Measurements from ENCODE around the gene DIO2. TPM values are rescaled to one million over a fixed set of nuclear protein-coding genes. Genes with fewer than 3 reads are reported as not detected.

Gene DIO2
- total RNA-seq: 0.32 TPM in 1 of 2 replicates, not detected in the other

GRCh38 chr14:80211153-80212022 is at the start of gene DIO2:
Gene DIO2 (minus strand): TSS chr14:80211504. CDS start chr14:80211472, 32 bp downstream.
- intact Hi-C loops (cut with micrococcal nuclease): no loop called here

- intact Hi-C loops (cut with micrococcal nuclease): no loop called here
Observed at GRCh38 chr14:80260645-80261044, 49.3 kb upstream of the DIO2 start.

GRCh38 chr14:80239631-80240030 is 28.3 kb upstream of the DIO2 start:
- intact Hi-C loops (cut with micrococcal nuclease): no loop called here

DNA sequence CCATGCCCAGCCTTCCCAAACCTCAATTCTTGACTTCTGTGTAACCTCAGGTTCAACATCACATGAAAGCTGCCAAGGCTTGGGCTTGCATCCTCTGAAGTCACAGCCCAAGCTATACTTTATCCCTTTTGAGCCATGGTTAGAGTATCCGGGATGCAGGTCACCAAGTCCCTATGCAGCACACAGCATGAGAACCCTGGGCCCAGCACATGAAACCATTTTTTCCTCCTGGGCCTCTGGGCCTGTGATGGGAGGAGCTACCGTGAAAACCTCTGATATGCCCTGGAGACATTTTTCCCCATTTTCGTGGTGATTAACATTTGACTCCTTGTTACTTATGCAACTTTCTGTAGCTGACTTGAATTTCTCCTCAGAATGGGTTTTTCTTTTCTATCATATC is 25.8 kb upstream of the DIO2 start:
- intact Hi-C loops (cut with micrococcal nuclease): no loop called here

DNA sequence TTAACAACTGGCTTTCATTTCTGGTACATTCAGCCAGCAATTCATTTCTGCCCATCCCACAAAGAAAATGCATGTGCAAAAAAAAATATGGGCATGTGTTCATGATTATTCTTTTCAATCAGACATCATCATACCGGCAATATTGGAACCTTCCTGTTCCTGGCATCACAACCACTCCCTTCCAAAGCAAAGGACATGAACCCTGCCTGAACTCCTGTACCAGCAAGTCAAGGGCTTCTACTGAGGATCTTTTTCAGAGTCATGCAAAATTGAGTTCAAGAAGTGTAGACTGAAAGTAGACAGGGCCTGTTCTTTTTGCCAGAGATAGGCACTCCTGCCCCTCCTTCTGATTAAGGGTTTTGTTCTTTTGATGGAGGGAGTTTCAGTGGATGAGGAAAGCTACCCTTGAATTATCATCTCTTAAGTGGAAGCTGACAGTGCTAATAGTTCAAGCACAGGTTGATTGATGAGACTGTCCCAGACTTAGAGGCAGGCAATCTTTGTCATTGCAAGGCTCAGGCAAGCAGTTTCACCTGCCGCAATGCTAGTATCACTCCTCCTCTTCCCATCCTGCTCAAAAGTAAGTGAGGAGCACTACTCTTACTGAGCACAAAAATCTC is 22.3 kb upstream of the DIO2 start:
- intact Hi-C loops (cut with micrococcal nuclease): no loop called here

DNA sequence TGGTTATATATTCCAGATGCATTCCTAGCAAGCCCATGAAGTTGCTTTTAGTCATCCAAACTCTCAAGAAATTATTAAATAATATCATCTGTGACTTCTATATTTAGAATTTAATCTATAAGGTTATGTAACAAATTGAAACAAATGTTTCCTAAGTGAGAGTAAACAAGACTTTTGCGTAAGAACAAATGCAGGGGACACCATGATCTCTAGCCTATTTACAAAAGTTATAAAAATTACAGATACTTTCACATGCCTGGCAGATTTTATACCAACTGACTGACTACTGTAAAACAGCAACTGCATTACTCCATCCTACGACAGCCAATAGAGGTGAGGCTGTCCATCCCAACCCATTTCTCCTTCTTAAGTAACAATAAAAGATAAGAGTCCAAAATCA is 20.4 kb upstream of the DIO2 start:
- intact Hi-C loops (cut with micrococcal nuclease): no loop called here

DNA sequence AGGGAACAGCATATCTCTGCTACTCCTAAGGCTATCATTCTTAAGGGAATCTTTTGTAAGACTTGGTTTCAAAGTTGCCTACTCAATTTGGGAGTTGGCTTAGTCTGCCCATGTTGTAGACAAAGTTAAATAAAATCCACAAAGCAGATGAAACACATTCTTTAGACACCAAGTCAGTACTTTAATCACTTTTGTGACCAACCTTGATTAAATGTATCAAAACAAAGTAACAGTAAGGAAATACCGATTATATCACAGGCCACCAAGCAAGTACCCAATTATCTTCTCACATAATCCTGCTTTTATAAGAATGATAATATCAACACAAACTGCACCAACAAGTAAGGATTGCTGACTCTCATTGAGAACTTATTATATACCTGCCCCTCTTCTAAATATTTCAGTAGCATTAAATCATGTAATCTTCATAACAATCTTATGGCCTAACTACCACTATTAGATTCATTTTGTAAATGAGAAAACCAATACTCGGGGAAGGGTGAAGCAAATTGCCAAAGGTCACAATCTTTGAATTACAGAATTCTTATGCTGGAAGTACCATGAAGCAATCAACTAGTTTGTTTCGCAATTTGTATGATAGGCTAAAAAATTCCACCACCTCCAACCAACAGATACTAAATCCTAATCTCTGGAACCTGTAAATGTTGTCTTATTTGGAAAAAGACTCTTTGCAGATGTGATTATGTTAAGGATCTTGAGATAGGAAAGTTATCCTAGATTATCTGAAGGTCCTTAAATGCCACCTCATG is 12.6 kb upstream of the DIO2 start:
- intact Hi-C loops (cut with micrococcal nuclease): no loop called here

DNA sequence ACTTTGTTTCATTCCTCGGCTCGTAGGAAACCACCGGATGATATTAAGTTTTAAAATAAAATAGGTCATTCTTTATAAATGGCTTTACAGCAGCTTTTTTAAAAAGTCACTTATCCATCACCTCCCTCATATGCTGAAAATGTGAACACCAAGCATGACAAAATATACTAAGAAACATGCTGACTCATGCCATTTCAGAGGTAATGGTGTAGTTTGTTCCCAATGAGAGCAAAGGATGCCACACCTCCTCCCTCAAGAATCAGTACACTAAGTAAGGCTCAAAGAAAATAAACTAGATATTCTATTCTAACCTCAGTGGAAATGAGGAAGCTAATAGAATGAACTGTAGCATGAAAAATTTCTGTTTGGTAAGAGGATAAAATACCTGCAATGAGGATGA is 5.5 kb upstream of the DIO2 start:
- intact Hi-C loops (cut with micrococcal nuclease): no loop called here

DNA sequence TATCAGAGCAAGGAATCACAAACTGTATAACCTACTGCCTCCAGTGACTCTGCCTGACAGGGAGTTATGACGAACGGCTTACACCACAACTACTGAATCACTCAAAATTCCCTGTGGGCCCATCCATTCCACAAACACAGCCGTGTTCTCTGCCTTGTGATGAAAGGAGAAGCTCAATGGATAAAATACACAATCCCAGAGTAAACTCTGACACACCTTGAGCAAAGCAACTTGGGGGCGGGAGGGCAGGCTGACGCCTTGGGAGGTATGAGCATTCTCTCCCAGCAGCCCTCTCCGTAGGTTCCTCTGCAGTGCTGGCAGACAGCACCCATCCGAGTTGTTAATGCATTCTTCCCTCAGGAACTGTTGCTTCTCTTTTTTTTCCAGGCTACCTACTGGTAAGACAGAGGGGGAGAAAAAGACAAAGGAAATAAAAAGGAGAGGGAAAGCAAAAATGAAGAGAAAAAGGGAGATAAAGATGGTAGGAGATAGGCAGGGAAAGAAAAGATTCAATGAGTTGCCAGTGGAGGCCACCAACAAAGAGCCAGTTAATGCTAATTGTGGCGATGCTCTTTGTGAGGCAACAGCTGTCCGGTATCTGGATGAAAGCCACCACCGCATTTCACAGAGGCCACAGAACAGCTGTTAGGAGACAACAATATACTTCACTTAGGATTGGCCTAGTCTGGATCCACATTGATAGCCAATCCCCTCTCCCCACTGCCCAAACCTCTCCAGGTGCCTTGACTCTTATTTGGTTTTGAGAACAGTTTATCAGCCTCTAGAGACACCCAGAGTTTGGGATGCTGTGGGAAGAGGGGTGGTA is 4.7 kb upstream of the DIO2 start:
- intact Hi-C loops (cut with micrococcal nuclease): no loop called here

- intact Hi-C loops (cut with micrococcal nuclease): no loop called here
Observed at GRCh38 chr14:80215081-80215480, 3.8 kb upstream of the DIO2 start.

DNA sequence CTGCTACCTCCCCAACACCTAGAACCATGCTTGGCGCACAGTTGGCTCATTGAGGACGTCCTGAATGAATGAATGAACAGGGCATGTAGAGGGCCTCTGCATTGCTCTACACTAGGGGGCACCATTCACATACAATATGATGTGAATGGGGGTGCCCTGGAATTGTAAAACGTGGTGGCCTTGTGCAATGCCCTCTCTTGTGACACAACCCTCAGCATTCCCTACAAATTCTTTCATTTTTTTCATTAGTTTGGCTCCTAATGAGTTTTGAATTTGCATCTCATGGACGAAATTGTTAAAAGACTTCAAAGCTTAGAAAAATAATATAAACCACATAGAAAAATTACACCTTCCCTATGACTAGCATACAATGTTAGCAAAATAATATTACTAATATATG is 2.3 kb upstream of the DIO2 start:
- intact Hi-C loops (cut with micrococcal nuclease): loop anchor here (1.0 kb wide), 1 partner anchor 637 kb away; no protein-coding TSS in a partner anchor

- intact Hi-C loops (cut with micrococcal nuclease): no loop called here
Observed at GRCh38 chr14:80212023-80212397, 706 bp upstream of the DIO2 start.

- intact Hi-C loops (cut with micrococcal nuclease): no loop called here
Observed at GRCh38 chr14:80208461-80208860, 2.8 kb downstream of the DIO2 start.

DNA sequence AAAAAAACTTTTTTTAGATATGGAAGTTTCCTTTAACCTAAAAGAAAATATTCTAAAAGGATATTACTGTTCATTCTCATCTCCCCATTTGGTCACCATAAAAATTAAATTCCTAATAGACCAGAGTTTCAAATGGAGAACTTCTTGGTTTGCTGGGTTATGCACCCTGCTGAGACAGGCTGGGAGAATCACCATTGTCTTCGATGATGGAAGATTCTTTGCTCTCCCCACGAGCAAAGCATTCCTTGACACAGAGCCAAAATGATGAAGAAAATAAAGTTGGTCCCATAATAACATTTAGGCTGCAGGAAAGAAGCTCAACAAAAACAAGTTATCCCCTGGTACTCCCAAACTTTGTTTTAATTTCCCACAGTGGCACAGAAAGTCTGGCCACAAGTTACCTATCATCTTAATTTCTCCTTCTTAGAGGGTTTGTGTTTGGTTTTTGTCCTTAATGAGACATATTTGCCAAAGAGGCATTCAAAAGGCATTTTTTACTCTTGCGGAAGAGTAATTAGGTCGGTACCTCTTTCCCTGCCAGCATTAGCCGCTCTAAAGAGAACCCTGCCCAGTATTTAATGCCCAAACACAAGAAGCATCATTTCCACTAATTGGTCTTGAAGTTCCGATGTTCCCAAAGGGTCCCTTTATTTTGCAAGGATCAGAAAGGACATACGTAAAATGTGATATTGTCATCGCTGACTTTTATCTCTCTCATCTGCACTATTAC is 4.8 kb downstream of the DIO2 start:
- intact Hi-C loops (cut with micrococcal nuclease): no loop called here

- intact Hi-C loops (cut with micrococcal nuclease): loop anchor here (1.0 kb wide), 1 partner anchor 647 kb away; no protein-coding TSS in a partner anchor
Observed at GRCh38 chr14:80202888-80203562, 8.3 kb downstream of the DIO2 start.

GRCh38 chr14:80200093-80200492 is 11.2 kb downstream of the DIO2 start:
- intact Hi-C loops (cut with micrococcal nuclease): no loop called here

DNA sequence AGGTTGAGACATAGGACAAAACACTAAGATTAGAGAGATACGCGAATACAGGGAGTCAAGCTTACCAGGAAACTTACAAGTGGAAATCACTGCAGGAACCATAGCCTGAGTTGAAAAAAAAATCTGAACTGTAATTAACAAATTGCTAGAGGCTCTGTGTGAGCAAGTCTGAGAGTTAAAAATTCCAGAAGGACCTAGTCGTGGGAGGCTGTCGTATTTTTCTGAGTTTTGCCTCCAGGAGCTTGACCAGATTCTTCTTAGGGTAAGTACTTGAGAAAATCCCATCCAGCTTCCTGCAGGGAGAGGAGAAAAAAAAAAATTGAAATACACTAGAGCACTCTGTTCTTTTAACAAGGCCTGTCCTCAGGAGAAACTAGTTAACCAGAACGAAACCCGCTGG is 22.7 kb downstream of the DIO2 start:
- intact Hi-C loops (cut with micrococcal nuclease): no loop called here

DNA sequence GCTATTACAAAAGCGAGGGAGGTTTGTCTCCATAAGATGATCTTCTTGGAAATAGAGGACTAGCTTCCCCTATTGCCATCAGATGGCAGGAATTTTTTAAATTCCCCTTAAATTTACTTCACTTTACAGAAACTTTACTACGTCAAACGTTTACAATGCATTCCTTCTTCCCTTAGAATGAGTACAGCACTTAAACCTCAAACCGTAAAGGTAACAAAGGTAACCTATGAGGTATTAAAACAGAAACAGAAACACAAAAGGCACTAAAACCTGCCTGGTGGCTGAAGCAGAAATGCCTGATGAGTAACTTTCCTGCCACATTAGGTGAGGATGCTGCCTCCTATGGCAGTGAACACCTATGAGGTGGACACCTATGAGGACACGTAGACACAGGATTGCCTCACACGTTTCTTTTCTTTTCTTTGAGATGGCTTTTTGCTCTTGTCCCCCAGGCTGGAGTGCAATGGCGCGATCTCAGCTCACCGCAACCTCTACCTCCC is 25.0 kb downstream of the DIO2 start:
- intact Hi-C loops (cut with micrococcal nuclease): no loop called here

- intact Hi-C loops (cut with micrococcal nuclease): no loop called here
Observed at GRCh38 chr14:80176893-80177292, 34.4 kb downstream of the DIO2 start.
